IMR-90 (cell line): ENCODE data around the gene GPC5. TPM values are rescaled to one million over a fixed set of nuclear protein-coding genes. Genes with fewer than 3 reads are reported as not detected.

Experiments
- ATAC-seq: fragments of 200-7000 bp; cut with Tn5 transposase; 2 replicates; pipeline ENCODE4 v1.9.1; 2020; ENCODE audit warnings: low read depth, mild to moderate bottlenecking, moderate library complexity
- BruUV-seq: library from RNA; stranded (reverse); fragments of 400-500 nt; replicated peaks from 2 replicates; lab custom pipeline; 2021; lab: Mats Ljungman, UMichigan
- CTCF ChIA-PET: fragments of 300-600 bp; formaldehyde crosslinking; extraction: SDS; loops from one replicate; lab custom pipeline; 2021; ENCODE audit warnings: antibody characterized with exemption; lab: Yijun Ruan, JAX
- POLR2A ChIA-PET: fragments of 300-600 bp; sonication (Branson Sonifier 250); formaldehyde crosslinking; loops from one replicate; lab custom pipeline; 2022; ENCODE audit warnings: antibody characterized with exemption; ENCODE audit not compliant: unreplicated experiment; lab: Charles Lee
- DNase-seq: peaks from one replicate; pipeline ENCODE4 v3.0.0; 2013
- H2AFZ ChIP-seq: replicated peaks from 2 replicates; pipeline ENCODE3; 2013; ENCODE audit warnings: low read length, mild to moderate bottlenecking; ENCODE audit not compliant: poor library complexity
- H2AK5ac ChIP-seq: 2 replicates; pipeline ENCODE4 v1.6.1; 2013; ENCODE audit warnings: low read depth, low read length, inconsistent platforms
- H2AK9ac ChIP-seq: replicated peaks from 2 replicates; pipeline ENCODE3; 2013; ENCODE audit warnings: mild to moderate bottlenecking, low read depth, low read length, moderate library complexity; ENCODE audit not compliant: poor library complexity
- H2BK120ac ChIP-seq: 2 replicates; pipeline ENCODE4 v1.6.1; 2013; ENCODE audit warnings: low read depth, low read length, inconsistent platforms
- H2BK15ac ChIP-seq: 3 replicates; pipeline ENCODE4 v1.6.1; 2013; ENCODE audit warnings: low read depth, low read length, inconsistent platforms
- H2BK20ac ChIP-seq: 2 replicates; pipeline ENCODE4 v1.6.1; 2013; ENCODE audit warnings: low read depth, mild to moderate bottlenecking, inconsistent platforms, low read length, moderate library complexity
- H2BK5ac ChIP-seq: 2 replicates; pipeline ENCODE4 v1.6.1; 2013; ENCODE audit warnings: mild to moderate bottlenecking, low read depth, low read length, inconsistent platforms; ENCODE audit not compliant: poor library complexity, severe bottlenecking
- H3K14ac ChIP-seq: replicated peaks from 2 replicates; pipeline ENCODE4 v1.6.1; 2013; ENCODE audit warnings: low read depth, low read length, inconsistent platforms
- H3K18ac ChIP-seq: 2 replicates; pipeline ENCODE4 v1.6.1; 2013; ENCODE audit warnings: low read depth, low read length, control low read depth
- H3K23ac ChIP-seq: 2 replicates; pipeline ENCODE4 v1.6.1; 2013; ENCODE audit warnings: low read depth, low read length, inconsistent platforms
- H3K27ac ChIP-seq: 2 replicates; pipeline ENCODE4 v1.5.1; 2013; ENCODE audit warnings: mild to moderate bottlenecking, control low read depth, low read length; ENCODE audit not compliant: insufficient read depth
- H3K27me3 ChIP-seq: 2 replicates; pipeline ENCODE4 v1.6.1; 2013; ENCODE audit warnings: low read length; ENCODE audit not compliant: control insufficient read depth, insufficient read depth
- H3K36me3 ChIP-seq: 2 replicates; pipeline ENCODE4 v1.6.1; 2013; ENCODE audit warnings: low read length, mixed read lengths; ENCODE audit not compliant: control insufficient read depth, insufficient read depth
- H3K4ac ChIP-seq: 2 replicates; pipeline ENCODE4 v1.6.1; 2013; ENCODE audit warnings: low read depth, low read length, inconsistent platforms
- H3K4me1 ChIP-seq: 2 replicates; pipeline ENCODE4 v1.6.1; 2013; ENCODE audit warnings: low read length, mixed read lengths; ENCODE audit not compliant: control insufficient read depth, insufficient read depth
- H3K4me2 ChIP-seq: 2 replicates; pipeline ENCODE4 v1.6.1; 2013; ENCODE audit warnings: low read depth, mild to moderate bottlenecking, control low read depth, low read length, moderate library complexity
- H3K4me3 ChIP-seq: 2 replicates; pipeline ENCODE4 v1.5.1; 2013; ENCODE audit warnings: low read depth, mild to moderate bottlenecking, control low read depth, low read length, moderate library complexity; ENCODE audit not compliant: insufficient read depth
- H3K56ac ChIP-seq: 2 replicates; pipeline ENCODE4 v1.6.1; 2013; ENCODE audit warnings: low read length, inconsistent platforms; ENCODE audit not compliant: insufficient read depth; ENCODE audit errors: extremely low read depth
- H3K79me1 ChIP-seq, 2 experiments: 2 replicates each; pipeline ENCODE4 v1.6.1; 2013; ENCODE audit warnings: low read length in 2 of 2, inconsistent platforms in 1 of 2, low read depth in 1 of 2
- H3K9ac ChIP-seq: 2 replicates; pipeline ENCODE4 v1.6.1; 2013; ENCODE audit warnings: low read depth, low read length, control low read depth
- H3K9me1 ChIP-seq: 2 replicates; pipeline ENCODE4 v1.6.1; 2013; ENCODE audit warnings: low read length, inconsistent platforms; ENCODE audit not compliant: insufficient read depth
- H3K9me3 ChIP-seq: 2 replicates; pipeline ENCODE4 v1.6.1; 2013; ENCODE audit warnings: low read length; ENCODE audit not compliant: control insufficient read depth, insufficient read depth
- H4K20me1 ChIP-seq: 2 replicates; pipeline ENCODE4 v1.6.1; 2013; ENCODE audit warnings: low read length, inconsistent platforms; ENCODE audit not compliant: insufficient read depth
- H4K5ac ChIP-seq: 2 replicates; pipeline ENCODE4 v1.6.1; 2013; ENCODE audit warnings: mild to moderate bottlenecking, low read depth, low read length, control low read depth
- H4K8ac ChIP-seq, 2 experiments: 2 replicates each; pipeline ENCODE4 v1.6.1; 2013; ENCODE audit warnings: low read depth in 2 of 2, low read length in 2 of 2, control low read depth in 1 of 2, inconsistent platforms in 1 of 2
- H4K91ac ChIP-seq: 2 replicates; pipeline ENCODE4 v1.6.1; 2013; ENCODE audit warnings: low read depth, low read length, inconsistent platforms; ENCODE audit not compliant: insufficient read depth
- CEBPB ChIP-seq: IDR thresholded peaks from 2 replicates; pipeline ENCODE4 v1.6.1; 2012; ENCODE audit warnings: low read depth, low read length, improper control_type of control experiment
- FOS ChIP-seq: fragments of 150-350 bp; IDR thresholded peaks from 2 replicates; pipeline ENCODE4 v1.6.1; 2016; ENCODE audit warnings: low read depth, low read length
- MAFK ChIP-seq: IDR thresholded peaks from 2 replicates; pipeline ENCODE4 v1.6.1; 2012; ENCODE audit warnings: low read depth, low read length, improper control_type of control experiment
- MXI1 ChIP-seq: IDR thresholded peaks from 2 replicates; pipeline ENCODE4 v1.6.1; 2012; ENCODE audit warnings: low read depth, mild to moderate bottlenecking, low read length, moderate library complexity, borderline replicate concordance
- NFE2L2 ChIP-seq: fragments of 150-350 bp; IDR thresholded peaks from 2 replicates; pipeline ENCODE4 v1.6.1; 2016; ENCODE audit warnings: low read depth, mild to moderate bottlenecking, low read length
- POLR2A ChIP-seq: IDR thresholded peaks from 2 replicates; pipeline ENCODE4 v1.6.1; 2012; ENCODE audit warnings: mild to moderate bottlenecking, low read depth, low read length
- RCOR1 ChIP-seq: IDR thresholded peaks from 2 replicates; pipeline ENCODE4 v1.6.1; 2012; ENCODE audit warnings: mild to moderate bottlenecking, low read length, improper control_type of control experiment; ENCODE audit not compliant: insufficient replicate concordance
- RFX5 ChIP-seq: IDR thresholded peaks from 2 replicates; pipeline ENCODE4 v1.8.0; 2012; ENCODE audit warnings: low read depth, mild to moderate bottlenecking, low read length, moderate library complexity
- SMC3 ChIP-seq: fragments of 150-350 bp; IDR thresholded peaks from 2 replicates; pipeline ENCODE4 v1.6.1; 2016; ENCODE audit warnings: low read depth, mild to moderate bottlenecking, antibody characterized with exemption, low read length, moderate library complexity
- WGBS, 2 experiments: methylation state at CpG; one replicate each; pipeline versions ENCODE4 v1.1.5 to v1.1.7; 2013; ENCODE audit warnings: missing lambda C conversion rate in 2 of 2; ENCODE audit not compliant: insufficient read length in 1 of 2; ENCODE audit errors: extremely low coverage in 2 of 2; 5-methylcytosine and 5-hydroxymethylcytosine counted together
- dilution Hi-C: fragments of 300-500 bp; cut with HindIII; formaldehyde crosslinking; loops from one replicate; pipeline ENCODE4 v1.14.3; 2018; ENCODE audit warnings: low sequenced_read_pairs; ENCODE audit not compliant: unreplicated experiment
- in situ Hi-C: fragments of 300-500 bp; cut with MboI; formaldehyde crosslinking; loops from 3 replicates; pipeline ENCODE4 v1.14.3; 2019; ENCODE audit warnings: low sequenced_read_pairs, inconsistent platforms, mixed read lengths
- intact Hi-C: fragments of 100-400 bp; cut with micrococcal nuclease; formaldehyde crosslinking; loops from 2 replicates; pipeline ENCODE4 v1.10.0; 2022
- polyA plus RNA-seq, 3 experiments: library from polyadenylated mRNA; depleted of rRNA; stranded (reverse); fragments of >200 nt; gene quantifications; 2 replicates each; pipeline ENCODE4 v1.2.3, GENCODE V29; 2012; ENCODE audit warnings: low replicate concordance in 1 of 3
- total RNA-seq: library from RNA; depleted of rRNA; stranded (reverse); fragments of >200 nt; gene quantifications from 2 replicates; pipeline ENCODE4 v1.2.3, GENCODE V29; 2012

GPC5 gene
- total and polyA plus RNA-seq, 2 of the 4 experiments (the other 2 are of a cell fraction), result 0.94 to 1.8 TPM

- no peaks in the 10 kb centered on the region for H3K36me3 ChIP-seq
- in situ Hi-C loops, result no loop called here
- intact Hi-C loops, result no loop called here
- no peak overlapping the region for H2AK5ac ChIP-seq
- POLR2A ChIA-PET, result no interaction called here
- H3K27ac ChIP-seq, result no peak overlapping the region
- H2AFZ ChIP-seq, result no peak overlapping the region
- 80% methylated on average over 2 of the region's 5 CpGs; no CpG with 5 or more reads in 1 of the 2 experiments for WGBS, 2 experiments
- H3K56ac ChIP-seq, result no peak overlapping the region
- H4K91ac ChIP-seq, result no peak overlapping the region
- no peak overlapping the region for H4K8ac ChIP-seq
- no peak overlapping the region for H2BK120ac ChIP-seq
- dilution Hi-C loops, result no loop called here
- ATAC-seq (no peak), DNase-seq (no peak)
- H3K9ac ChIP-seq, result no peak overlapping the region
- H3K4ac ChIP-seq, result no peak overlapping the region
- H3K4me2 ChIP-seq, result no peak overlapping the region
- H3K4me1 ChIP-seq, result peaks cover 2% of the 10 kb centered on the region; the same call in 1 of the 2 replicates
- BruUV-seq, result no TSS peak
- H3K14ac ChIP-seq, result no peak overlapping the region
- TF ChIP-seq SMC3, result no peak
- TF ChIP-seq RCOR1, result no peak
- TF ChIP-seq NFE2L2, result no peak
- TF ChIP-seq CEBPB, result no peak
- TF ChIP-seq POLR2A, result no peak
- TF ChIP-seq FOS, result no peak
- TF ChIP-seq MAFK, result no peak
- no peak for TF ChIP-seq RFX5
- no peak for TF ChIP-seq MXI1
- H2BK5ac ChIP-seq, result no peak overlapping the region
- H3K23ac ChIP-seq, result no peak overlapping the region
- no peak overlapping the region for H2BK20ac ChIP-seq
- H3K9me3 ChIP-seq, result no peaks in the 10 kb centered on the region
- no peaks in the 10 kb centered on the region for H4K20me1 ChIP-seq
- H3K4me3 ChIP-seq, result no peak overlapping the region
- H3K18ac ChIP-seq, result no peak overlapping the region
- no peaks in the 10 kb centered on the region for H3K79me1 ChIP-seq
- no peak overlapping the region for H4K5ac ChIP-seq
- no peak overlapping the region for H2BK15ac ChIP-seq
- H3K27me3 ChIP-seq, result no peaks in the 10 kb centered on the region
- CTCF ChIA-PET, result no interaction called here
- no peaks in the 10 kb centered on the region for H3K9me1 ChIP-seq
- no peak overlapping the region for H2AK9ac ChIP-seq
Measured at GRCh38 chr13:92321174-92321573, 922.8 kb downstream of the GPC5 start.
